EL (cell line): ENCODE measurements around the gene HAO1.
"Not testable (repeated sequence)": the region's sequence is repeated elsewhere in the genome, so short reads cannot be mapped to it uniquely, and the experiment has no call there.

Experiments
- DNase-seq: peaks from one replicate; pipeline ENCODE4 v3.0.0-alpha.2; 2016

Gene HAO1

GRCh38 chr20:7850775-7851490 lies 89.3 kb downstream of the HAO1 start:
- peak; percentile 1 for DNase-seq

GRCh38 chr20:7849675-7850074 lies 90.6 kb downstream of the HAO1 start:
- DNase-seq: no peak

DNA sequence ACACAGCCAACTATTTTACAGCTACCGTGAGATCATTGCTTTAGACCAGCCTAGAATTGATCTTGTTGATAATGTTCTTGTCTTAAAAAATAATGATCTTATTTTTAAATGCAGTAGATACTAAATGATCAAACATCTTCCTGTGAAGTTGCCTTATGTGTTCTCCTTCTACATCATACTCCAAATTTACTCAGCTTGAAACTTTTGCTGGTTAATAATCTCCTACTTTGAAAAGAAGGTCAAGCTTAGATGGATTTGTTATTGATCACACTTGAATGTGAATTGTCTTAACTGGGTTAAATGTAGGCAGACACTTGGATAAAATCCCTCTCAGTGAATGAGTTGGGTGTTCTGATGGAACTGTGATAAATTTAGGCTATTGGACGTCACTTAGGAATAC lies 91.9 kb downstream of the HAO1 start:
- no peak for DNase-seq

DNA sequence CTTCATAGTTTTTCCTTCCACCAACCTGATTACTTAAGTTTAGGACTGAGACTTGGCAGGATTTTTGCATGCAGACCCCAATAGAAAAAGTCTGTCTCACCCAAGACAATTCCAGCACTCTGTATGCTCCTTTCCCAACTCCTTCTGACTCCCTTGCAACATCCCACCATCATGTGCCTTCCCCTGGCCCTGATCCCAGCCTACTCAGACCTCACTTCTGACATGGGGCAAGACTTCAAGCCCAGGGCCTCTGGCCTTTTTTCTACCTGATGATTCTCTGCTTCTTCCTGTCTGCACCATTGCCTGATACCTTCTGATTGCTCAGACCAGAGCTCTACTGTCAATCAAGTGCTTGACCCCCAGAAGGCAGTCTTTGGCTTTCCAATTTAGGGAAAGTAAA lies 96.6 kb downstream of the HAO1 start:
- DNase-seq: no peak

DNA sequence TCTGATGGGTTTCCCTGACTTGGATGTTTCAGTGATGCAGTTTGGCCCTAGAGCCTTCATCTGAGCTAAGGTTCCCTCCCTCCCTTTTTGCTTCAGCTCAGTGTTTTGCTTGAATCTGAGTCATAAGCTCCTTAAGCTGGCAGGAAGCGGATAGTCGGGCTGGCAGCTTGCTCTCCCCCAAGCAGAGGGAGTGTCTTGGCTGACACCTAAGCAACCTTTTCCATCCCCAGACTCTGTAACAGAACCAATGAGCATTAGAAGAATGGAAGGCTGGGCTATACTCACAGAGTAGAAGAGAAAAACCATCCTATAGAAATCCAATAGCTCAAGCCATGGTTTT lies 98.3 kb downstream of the HAO1 start:
- DNase-seq: peak; percentile 73

DNA sequence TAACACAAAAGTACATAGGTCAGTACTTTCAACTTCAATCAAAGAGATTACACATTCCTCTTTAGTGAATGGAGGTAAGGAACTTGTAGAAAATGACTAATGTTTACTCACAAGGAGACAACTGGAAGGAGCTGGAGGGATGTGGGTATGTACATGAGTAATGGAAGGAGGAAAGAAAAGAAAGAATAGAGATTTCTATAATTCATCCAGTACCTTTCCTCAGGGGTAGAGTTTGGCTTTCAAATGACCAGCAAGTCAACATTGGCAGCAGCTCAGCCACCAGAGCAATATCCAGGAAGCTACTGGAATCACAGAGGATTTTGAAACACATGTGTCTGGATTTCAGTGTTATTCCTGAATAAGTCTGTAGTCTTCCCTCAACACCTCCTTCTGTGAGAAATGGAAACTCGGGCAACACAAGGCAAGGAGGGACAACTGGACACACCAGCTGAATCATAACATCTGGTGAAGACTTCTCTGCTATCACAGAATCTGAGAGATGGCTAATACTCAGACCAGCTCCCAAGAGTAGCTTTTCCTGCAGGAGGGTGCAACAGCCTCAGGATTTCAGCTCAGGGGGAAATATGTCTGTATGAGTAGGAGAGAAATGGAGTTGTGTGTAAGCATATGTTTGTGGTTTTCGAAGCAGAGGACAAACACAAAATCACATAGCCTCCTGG lies 98.8 kb downstream of the HAO1 start:
- DNase-seq: peak; percentile 57

GRCh38 chr20:7836076-7836475 lies 104.2 kb downstream of the HAO1 start:
- DNase-seq: no peak

DNA sequence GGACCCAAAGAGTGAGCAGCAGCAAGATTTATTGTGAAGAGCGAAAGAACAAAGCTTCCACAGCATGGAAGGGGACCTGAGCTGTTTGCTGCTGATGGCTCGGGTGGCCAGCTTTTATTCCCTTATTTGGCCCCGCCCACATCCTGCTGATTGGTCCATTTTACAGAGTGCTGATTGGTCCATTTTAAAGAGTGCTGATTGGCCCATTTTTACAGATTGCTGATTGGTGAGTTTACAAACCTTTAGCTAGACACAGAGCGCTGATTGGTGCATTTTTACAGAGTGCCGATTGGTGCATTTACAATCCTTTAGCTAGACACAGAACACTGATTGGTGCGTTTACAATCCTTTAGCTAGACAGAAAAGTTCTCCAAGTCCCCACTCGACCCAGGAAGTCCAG lies 105.8 kb downstream of the HAO1 start:
- not testable (repeated sequence) for DNase-seq
